ENCODE measurements around the gene DOCK9. TPM values are rescaled to one million over a fixed set of nuclear protein-coding genes. Genes with fewer than 3 reads are reported as not detected.

The DOCK9 gene
- total and polyA plus RNA-seq, 9 of the 15 experiments (the other 6 are each of a cell fraction or from before 2014, with no cell fraction given): 3.5 to 25.3 (median 16.7) TPM

- TF ChIP-seq ZNF830 (CRISPR knock-in tag; IDR thresholded peaks at IDR 0.05) (no peak), ZNF184 (CRISPR knock-in tag; IDR thresholded peaks at IDR 0.05) (no peak)
Measured at GRCh38 chr13:98868932-98869331, 108.9 kb downstream of the DOCK9 start (continued).

DNA sequence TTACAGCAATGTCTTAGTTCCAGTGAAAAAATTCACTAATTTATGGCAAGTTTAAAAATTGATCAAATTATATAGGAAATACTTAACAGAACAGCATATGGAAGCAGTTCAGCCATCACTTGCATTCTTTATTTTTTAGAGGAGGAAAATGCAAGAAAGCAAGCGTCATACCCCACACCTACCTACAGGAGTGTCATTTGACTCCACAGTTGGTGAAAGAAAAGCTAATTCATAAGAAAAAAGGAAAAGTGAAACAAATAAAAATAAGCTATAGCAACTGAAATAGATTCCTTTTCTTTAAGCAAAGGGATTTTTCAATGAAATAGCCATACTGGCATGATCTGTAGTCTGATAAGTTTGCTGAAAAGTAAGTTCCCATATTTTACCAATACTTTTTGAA, 111.0 kb downstream of the DOCK9 start:
- in situ Hi-C loops (cut with MboI): no loop called here
- H3K79me2 ChIP-seq (ENCODE audit: control insufficient read depth, insufficient read depth, low read length): no peaks in the 10 kb centered on the region
- H3K9ac ChIP-seq (ENCODE audit: insufficient read depth in 1 of 2, low read depth in 2 of 2, low read length in 2 of 2): no peak overlapping the region
- ATAC-seq: no peak
- H3K9me1 ChIP-seq (ENCODE audit: control insufficient read depth, insufficient read depth, low read length): no peaks in the 10 kb centered on the region
- ChIA-PET POLR2A (no interaction called here), CTCF (ENCODE audit: low intra/inter-chr PET ratio) (no interaction called here)
- TF ChIP-seq, protein P1, sequence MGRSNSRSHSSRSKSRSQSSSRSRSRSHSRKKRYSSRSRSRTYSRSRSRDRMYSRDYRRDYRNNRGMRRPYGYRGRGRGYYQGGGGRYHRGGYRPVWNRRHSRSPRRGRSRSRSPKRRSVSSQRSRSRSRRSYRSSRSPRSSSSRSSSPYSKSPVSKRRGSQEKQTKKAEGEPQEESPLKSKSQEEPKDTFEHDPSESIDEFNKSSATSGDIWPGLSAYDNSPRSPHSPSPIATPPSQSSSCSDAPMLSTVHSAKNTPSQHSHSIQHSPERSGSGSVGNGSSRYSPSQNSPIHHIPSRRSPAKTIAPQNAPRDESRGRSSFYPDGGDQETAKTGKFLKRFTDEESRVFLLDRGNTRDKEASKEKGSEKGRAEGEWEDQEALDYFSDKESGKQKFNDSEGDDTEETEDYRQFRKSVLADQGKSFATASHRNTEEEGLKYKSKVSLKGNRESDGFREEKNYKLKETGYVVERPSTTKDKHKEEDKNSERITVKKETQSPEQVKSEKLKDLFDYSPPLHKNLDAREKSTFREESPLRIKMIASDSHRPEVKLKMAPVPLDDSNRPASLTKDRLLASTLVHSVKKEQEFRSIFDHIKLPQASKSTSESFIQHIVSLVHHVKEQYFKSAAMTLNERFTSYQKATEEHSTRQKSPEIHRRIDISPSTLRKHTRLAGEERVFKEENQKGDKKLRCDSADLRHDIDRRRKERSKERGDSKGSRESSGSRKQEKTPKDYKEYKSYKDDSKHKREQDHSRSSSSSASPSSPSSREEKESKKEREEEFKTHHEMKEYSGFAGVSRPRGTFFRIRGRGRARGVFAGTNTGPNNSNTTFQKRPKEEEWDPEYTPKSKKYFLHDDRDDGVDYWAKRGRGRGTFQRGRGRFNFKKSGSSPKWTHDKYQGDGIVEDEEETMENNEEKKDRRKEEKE (IDR thresholded peaks at IDR 0.05; ENCODE audit: borderline replicate concordance in 1 of 2, control insufficient read depth in 1 of 2, low read depth in 2 of 2, low read length in 1 of 2): no peak
- TF ChIP-seq ZNF184 (CRISPR knock-in tag; IDR thresholded peaks at IDR 0.05) (no peak), MAFF (IDR thresholded peaks at IDR 0.05; ENCODE audit: low read length) (no peak), PRMT5 (CRISPR knock-in tag; IDR thresholded peaks at IDR 0.05) (no peak), HEY1 (CRISPR knock-in tag; IDR thresholded peaks at IDR 0.05; ENCODE audit: borderline replicate concordance) (no peak), MAFK (IDR thresholded peaks at IDR 0.05; ENCODE audit: low read length) (no peak), POLR2G (IDR thresholded peaks at IDR 0.05; ENCODE audit: low read depth, low read length) (no peak)
- FAIRE-seq: no peak
- no peaks in the 10 kb centered on the region for H4K20me1 ChIP-seq (replicated peaks; ENCODE audit: control insufficient read depth, insufficient read depth, low read length)
- H3K27me3 ChIP-seq (ENCODE audit: control insufficient read depth in 2 of 2, insufficient read depth in 2 of 2, low read length in 2 of 2): no peaks in the 10 kb centered on the region
- no TSS peak for BruUV-seq (replicated peaks)
- H3K4me2 ChIP-seq (ENCODE audit: insufficient read depth, low read length): no peak overlapping the region
- no peak overlapping the region for H3K4me3 ChIP-seq
- WGBS (ENCODE audit: insufficient coverage, low coverage, missing lambda C conversion rate): 89% methylated on average over 1 of the region's 1 CpG
- H3K4me1 ChIP-seq (replicated peaks in 1 of 2; ENCODE audit: control insufficient read depth in 2 of 2, insufficient read depth in 2 of 2, low read length in 2 of 2): no peaks in the 10 kb centered on the region
- H3K27ac ChIP-seq (ENCODE audit: extremely low read depth, low read depth, low read length): no peak overlapping the region
- H2AFZ ChIP-seq (ENCODE audit: low read depth, low read length): no peak overlapping the region
- no peaks in the 10 kb centered on the region for H3K9me3 ChIP-seq (replicated peaks; ENCODE audit: control insufficient read depth, insufficient read depth, low read depth, low read length)
- peaks cover 23% of the 10 kb centered on the region; the same call in 2 of the 3 replicates for H3K36me3 ChIP-seq (ENCODE audit: control insufficient read depth, insufficient read depth, low read length)
- intact Hi-C loops (cut with micrococcal nuclease): no loop called here
- DNase-seq (ENCODE audit: extremely low read depth in 1 of 4, low spot score in 3 of 4): peak in 2 of 4 experiments; percentile 21 to 22

Data from K562 (cell line).